Measurements from ENCODE around the gene IQCF2.

GRCh38 chr3:51904034-51904823 is 42.8 kb downstream of the IQCF2 start:
- TF ChIP-seq CTCF (conservative IDR thresholded peaks at IDR 0.05; ENCODE audit: low read depth, low read length): no peak
- no peak for TF ChIP-seq EZH2 (IDR thresholded peaks at IDR 0.05; ENCODE audit: borderline replicate concordance, low read depth, low read length, poor library complexity, severe bottlenecking)
